Gastroesophageal sphincter (tissue), 4 donors: ENCODE measurements around the gene RSRC1. TPM values are rescaled to one million over a fixed set of nuclear protein-coding genes. Genes with fewer than 3 reads are reported as not detected.
"Not testable (repeated sequence)": the region's sequence is repeated elsewhere in the genome, so short reads cannot be mapped to it uniquely, and the experiment has no call there.

Source experiments
- ATAC-seq: fragments of 150-250 bp; one replicate; pipeline ENCODE4 v1.9.1; 2016; ENCODE audit warnings: mild to moderate bottlenecking, moderate library complexity
- H3K27ac ChIP-seq, 4 donors: fragments of 200-600 bp; sonication (generic) in 3 of 4; 1 replicate in 3 of 4; 2 replicates in 1 of 4; pipeline ENCODE4 v1.5.1; 2016 to 2019
- H3K27me3 ChIP-seq: fragments of 200-600 bp; sonication (generic); one replicate; pipeline ENCODE4 v1.5.1; 2019
- H3K36me3 ChIP-seq, 2 donors: fragments of 200-600 bp; sonication (generic); one replicate each; pipeline ENCODE4 v1.5.1; 2019; ENCODE audit warnings: control low read depth in 1 of 2
- H3K4me1 ChIP-seq, 3 donors: fragments of 200-600 bp; sonication (generic); 1 replicate in 2 of 3; 2 replicates in 1 of 3; pipeline ENCODE4 v1.5.1; 2016 to 2019; ENCODE audit warnings: control low read depth in 2 of 3
- H3K4me3 ChIP-seq, 2 donors: fragments of 200-600 bp; sonication (generic); one replicate each; pipeline ENCODE4 v1.5.1; 2019; ENCODE audit warnings: mild to moderate bottlenecking in 1 of 2, moderate library complexity in 1 of 2
- H3K9me3 ChIP-seq, 3 donors: fragments of 200-600 bp; sonication (generic); one replicate each; pipeline ENCODE4 v1.5.1; 2017 to 2019; ENCODE audit warnings: control low read depth in 2 of 3
- EP300 ChIP-seq: sonication (generic); formaldehyde crosslinking; IDR thresholded peaks from one replicate; pipeline ENCODE4 v1.6.1; 2017; ENCODE audit warnings: antibody characterized with exemption, mild to moderate bottlenecking
- POLR2A ChIP-seq, 2 donors: fragments of 450-650 bp; IDR thresholded peaks; one replicate each; pipeline ENCODE4 v1.6.1; 2017; ENCODE audit warnings: antibody characterized with exemption in 2 of 2, mild to moderate bottlenecking in 2 of 2, moderate library complexity in 1 of 2
- POLR2AphosphoS5 ChIP-seq: sonication (generic); formaldehyde crosslinking; IDR thresholded peaks from one replicate; pipeline ENCODE4 v1.6.1; 2017; ENCODE audit warnings: antibody characterized with exemption
- WGBS, 2 donors: methylation state at CpG; one replicate each; pipeline ENCODE4 v1.1.5; 2018; ENCODE audit warnings: low coverage in 1 of 2; 5-methylcytosine and 5-hydroxymethylcytosine counted together
- total RNA-seq, 4 donors: library from RNA; depleted of rRNA; stranded (reverse); fragments of >200 nt; gene quantifications; one replicate each; pipeline ENCODE4 v1.1.0, GENCODE V29; 2016
- TF ChIP-seq, protein P1 (sequence below), 4 experiments: fragments of 200-600 bp in 2 of 4; fragments of 450-650 bp in 2 of 4; sonication (generic) in 1 of 4; IDR thresholded peaks; one replicate each; pipeline ENCODE4 v1.5.1; 2017 to 2019; ENCODE audit warnings: antibody characterized with exemption in 4 of 4, mild to moderate bottlenecking in 2 of 4, moderate library complexity in 2 of 4

RSRC1 gene
- total RNA-seq, 4 donors from 2014 or later: 40.6 to 66.0 (median 43.9) TPM

DNA sequence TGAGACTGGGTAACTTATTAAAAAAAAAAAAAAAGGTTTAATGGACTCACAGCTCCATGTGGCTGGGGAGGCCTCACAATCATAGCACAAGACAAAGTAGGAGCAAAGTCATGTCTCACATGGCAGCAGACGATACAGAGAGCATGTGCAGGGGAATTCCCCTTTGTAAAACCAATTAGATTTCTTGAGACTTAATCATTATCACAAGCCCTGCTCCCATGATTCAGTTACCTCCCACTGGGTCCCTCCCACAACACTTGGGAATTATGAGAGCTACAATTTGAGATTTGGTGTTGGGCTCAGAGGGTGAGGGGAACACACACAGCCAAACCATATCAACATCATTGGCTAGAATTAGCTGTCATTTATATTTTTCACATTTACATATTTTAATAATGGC, 221.0 kb downstream of the RSRC1 start:
- Histone ChIP-seq H3K4me1 (no peaks in the 10 kb centered on the region), H3K27ac (no peak overlapping the region), H3K36me3 (no peaks in the 10 kb centered on the region), H3K27me3 (no peaks in the 10 kb centered on the region), H3K4me3 (no peak overlapping the region), H3K9me3 (no peaks in the 10 kb centered on the region)
- 43 to 86% methylated on average over 1 of the region's 1 CpG for WGBS, 2 donors
- TF ChIP-seq POLR2A (IDR thresholded peaks at IDR 0.05) (no peak), EP300 (no peak), POLR2AphosphoS5 (no peak)
- TF ChIP-seq, protein P1, sequence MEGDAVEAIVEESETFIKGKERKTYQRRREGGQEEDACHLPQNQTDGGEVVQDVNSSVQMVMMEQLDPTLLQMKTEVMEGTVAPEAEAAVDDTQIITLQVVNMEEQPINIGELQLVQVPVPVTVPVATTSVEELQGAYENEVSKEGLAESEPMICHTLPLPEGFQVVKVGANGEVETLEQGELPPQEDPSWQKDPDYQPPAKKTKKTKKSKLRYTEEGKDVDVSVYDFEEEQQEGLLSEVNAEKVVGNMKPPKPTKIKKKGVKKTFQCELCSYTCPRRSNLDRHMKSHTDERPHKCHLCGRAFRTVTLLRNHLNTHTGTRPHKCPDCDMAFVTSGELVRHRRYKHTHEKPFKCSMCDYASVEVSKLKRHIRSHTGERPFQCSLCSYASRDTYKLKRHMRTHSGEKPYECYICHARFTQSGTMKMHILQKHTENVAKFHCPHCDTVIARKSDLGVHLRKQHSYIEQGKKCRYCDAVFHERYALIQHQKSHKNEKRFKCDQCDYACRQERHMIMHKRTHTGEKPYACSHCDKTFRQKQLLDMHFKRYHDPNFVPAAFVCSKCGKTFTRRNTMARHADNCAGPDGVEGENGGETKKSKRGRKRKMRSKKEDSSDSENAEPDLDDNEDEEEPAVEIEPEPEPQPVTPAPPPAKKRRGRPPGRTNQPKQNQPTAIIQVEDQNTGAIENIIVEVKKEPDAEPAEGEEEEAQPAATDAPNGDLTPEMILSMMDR (IDR thresholded peaks at IDR 0.05): no peak
- no peak for ATAC-seq

DNA sequence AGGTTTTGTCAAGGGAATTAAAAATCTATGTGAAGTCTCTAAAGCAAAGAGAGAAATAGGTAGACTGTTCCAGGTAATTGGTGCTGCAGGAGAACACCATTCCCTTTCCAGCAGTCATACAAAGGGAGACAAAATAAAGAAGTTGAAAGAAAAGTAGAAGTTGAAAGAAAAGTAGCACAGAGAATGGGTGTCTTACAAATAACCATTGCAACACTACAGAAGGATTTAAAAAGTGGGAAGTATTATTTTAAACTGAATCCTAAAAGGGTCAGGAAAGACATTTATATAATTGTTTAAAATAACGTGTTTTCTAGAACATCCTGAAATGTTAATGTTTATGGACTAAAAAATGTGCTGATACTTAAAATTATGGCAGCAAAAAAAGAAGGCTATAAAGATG, 223.8 kb downstream of the RSRC1 start:
- no peaks in the 10 kb centered on the region for H3K27me3 ChIP-seq
- H3K4me1 ChIP-seq: no peaks in the 10 kb centered on the region
- TF ChIP-seq POLR2AphosphoS5 (no peak), EP300 (no peak), POLR2A (IDR thresholded peaks at IDR 0.05) (no peak)
- TF ChIP-seq, protein P1 (IDR thresholded peaks at IDR 0.05): no peak
- no peak overlapping the region for H3K4me3 ChIP-seq
- H3K36me3 ChIP-seq: no peaks in the 10 kb centered on the region
- no peak for ATAC-seq
- 50 to 57% methylated on average over 1 of the region's 1 CpG for WGBS, 2 donors
- no peaks in the 10 kb centered on the region for H3K9me3 ChIP-seq
- no peak overlapping the region for H3K27ac ChIP-seq

DNA sequence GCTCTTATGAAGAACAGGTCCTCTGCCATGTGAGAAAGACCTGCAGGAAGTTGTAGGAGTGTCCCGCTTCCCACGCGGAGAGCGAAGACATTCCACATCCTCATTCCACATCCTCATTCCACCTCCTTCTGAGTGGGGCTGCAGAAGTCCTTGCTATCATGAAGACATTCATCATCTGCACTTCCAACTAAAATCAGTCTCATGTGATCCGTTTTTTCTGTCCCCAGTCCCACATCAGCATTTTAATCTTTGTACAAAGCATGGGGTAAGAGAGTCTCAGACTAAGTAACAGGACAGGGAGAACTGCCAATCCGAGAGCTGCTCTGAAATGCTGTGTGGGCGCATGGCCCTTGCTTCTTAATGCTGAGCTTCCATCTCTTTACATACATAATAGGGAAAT, 227.2 kb downstream of the RSRC1 start:
- H3K36me3 ChIP-seq: no peaks in the 10 kb centered on the region
- ATAC-seq: no peak
- no peaks in the 10 kb centered on the region for H3K9me3 ChIP-seq
- TF ChIP-seq, protein P1 (IDR thresholded peaks at IDR 0.05): no peak
- TF ChIP-seq EP300 (no peak), POLR2A (IDR thresholded peaks at IDR 0.05) (no peak), POLR2AphosphoS5 (no peak)
- no peak overlapping the region for H3K4me3 ChIP-seq
- no peak overlapping the region for H3K27ac ChIP-seq
- 89 to 94% methylated on average over 4 to 7 of the region's 7 CpGs for WGBS, 2 donors
- no peaks in the 10 kb centered on the region for H3K27me3 ChIP-seq
- H3K4me1 ChIP-seq: no peaks in the 10 kb centered on the region

DNA sequence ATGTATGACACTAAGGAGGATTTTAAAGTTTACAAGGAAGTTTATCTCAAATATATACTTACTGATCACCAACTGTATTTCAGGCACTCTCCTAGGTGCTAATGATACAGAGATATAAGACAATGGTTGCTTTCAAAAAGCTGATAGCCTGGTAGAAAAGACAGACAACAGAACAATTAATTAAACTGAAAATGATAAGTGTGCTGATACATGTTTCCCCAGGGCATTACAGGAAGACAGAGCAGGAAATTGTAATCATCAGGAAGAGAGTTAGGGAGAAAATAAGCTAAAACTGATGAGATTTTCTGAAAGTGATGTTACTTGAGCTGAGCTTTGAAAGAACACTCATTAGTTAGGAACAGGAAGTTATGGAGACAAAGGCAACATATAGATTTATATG, 229.7 kb downstream of the RSRC1 start:
- Histone ChIP-seq H3K27ac (no peak overlapping the region), H3K36me3 (no peaks in the 10 kb centered on the region), H3K9me3 (no peaks in the 10 kb centered on the region), H3K27me3 (no peaks in the 10 kb centered on the region), H3K4me3 (no peak overlapping the region), H3K4me1 (no peaks in the 10 kb centered on the region)
- TF ChIP-seq POLR2A (IDR thresholded peaks at IDR 0.05) (no peak), EP300 (no peak), POLR2AphosphoS5 (no peak)
- TF ChIP-seq, protein P1 (IDR thresholded peaks at IDR 0.05): no peak
- ATAC-seq: no peak

DNA sequence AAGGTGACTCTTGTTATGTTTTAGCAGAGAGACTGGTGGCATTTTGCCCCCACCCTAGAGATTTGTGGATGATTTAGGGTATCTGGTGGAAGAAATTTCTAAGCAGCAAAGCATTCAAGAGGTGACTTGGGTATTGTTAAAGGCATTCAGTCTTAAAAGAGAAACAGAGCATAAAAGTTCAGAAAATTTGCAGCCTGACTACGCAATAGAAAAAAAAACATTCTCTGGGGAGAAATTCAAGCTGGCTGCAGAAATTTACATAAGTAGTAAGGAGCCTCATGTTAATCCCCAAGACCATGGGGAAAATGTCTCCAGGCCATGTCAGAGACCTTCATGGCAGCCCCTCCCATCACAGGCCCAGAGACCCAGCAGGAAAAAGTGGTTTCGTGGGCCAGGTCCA, 231.1 kb downstream of the RSRC1 start:
- H3K27ac ChIP-seq, H3K9me3 ChIP-seq, H3K4me1 ChIP-seq, H3K27me3 ChIP-seq, ATAC-seq, H3K36me3 ChIP-seq, H3K4me3 ChIP-seq: not testable (repeated sequence)
- 80 to 94% methylated on average over 1 of the region's 2 CpGs for WGBS, 2 donors

DNA sequence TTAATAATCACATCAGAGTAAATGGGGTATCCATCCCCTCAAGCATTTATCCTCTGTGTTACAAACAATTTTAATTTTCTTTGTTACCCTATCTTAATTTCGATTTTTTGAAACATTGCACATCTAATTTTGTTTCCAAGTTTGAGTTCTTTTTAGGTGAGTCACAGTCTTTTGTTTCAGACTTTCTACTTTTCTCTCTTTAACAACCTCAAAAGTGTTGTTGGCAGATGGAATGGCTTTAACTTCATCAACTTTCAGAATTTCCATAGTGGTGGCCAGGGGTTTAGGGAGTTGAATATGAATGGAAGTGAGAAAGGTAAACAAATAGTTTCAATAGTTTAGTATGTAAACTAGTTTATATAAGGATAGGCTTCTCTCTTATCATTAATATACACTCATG, 238.1 kb downstream of the RSRC1 start:
- no peaks in the 10 kb centered on the region for H3K27me3 ChIP-seq
- no peak for ATAC-seq
- H3K9me3 ChIP-seq: no peaks in the 10 kb centered on the region
- no peak overlapping the region for H3K4me3 ChIP-seq
- WGBS, 2 donors: 73 to 80% methylated on average over 1 of the region's 1 CpG
- no peaks in the 10 kb centered on the region for H3K4me1 ChIP-seq
- no peak for TF ChIP-seq EP300
- TF ChIP-seq POLR2AphosphoS5: no peak
- no peak overlapping the region for H3K27ac ChIP-seq
- H3K36me3 ChIP-seq: no peaks in the 10 kb centered on the region
